DND-41 (cell line): ENCODE measurements around the gene FRZB.

Experiments
- ATAC-seq: fragments of 200-7000 bp; cut with Tn5 transposase; 3 replicates; pipeline ENCODE4 v1.9.1; 2021; ENCODE audit warnings: low read depth; ENCODE audit not compliant: insufficient read depth
- DNase-seq: peaks from one replicate; pipeline ENCODE4 v3.0.0-alpha.2; 2020
- H2AFZ ChIP-seq: 2 replicates; pipeline ENCODE4 v1.6.0; 2012; ENCODE audit warnings: low read depth, low read length
- H3K27ac ChIP-seq: 2 replicates; pipeline ENCODE4 v1.5.1; 2012; ENCODE audit warnings: low read length, inconsistent platforms
- H3K27me3 ChIP-seq: fragments of 200-600 bp; sonication (generic); 2 replicates; pipeline ENCODE4 v1.6.0; 2012; ENCODE audit warnings: low read length, mild to moderate bottlenecking, inconsistent platforms; ENCODE audit not compliant: insufficient read depth, poor library complexity
- H3K36me3 ChIP-seq: 2 replicates; pipeline ENCODE4 v1.5.1; 2012; ENCODE audit warnings: low read length, inconsistent platforms; ENCODE audit not compliant: insufficient read depth
- H3K4me1 ChIP-seq: 2 replicates; pipeline ENCODE4 v1.5.1; 2012; ENCODE audit warnings: mild to moderate bottlenecking, low read length; ENCODE audit not compliant: insufficient read depth
- H3K4me2 ChIP-seq: 2 replicates; pipeline ENCODE4 v1.6.0; 2012; ENCODE audit warnings: mild to moderate bottlenecking, moderate library complexity, low read length, inconsistent platforms; ENCODE audit not compliant: insufficient read depth
- H3K4me3 ChIP-seq, 2 experiments: fragments of 200-600 bp in 1 of 2; shearing (Covaris generic) in 1 of 2; 2 replicates each; pipeline ENCODE4 v1.5.1; 2012 to 2016; ENCODE audit warnings: inconsistent platforms in 2 of 2, low read length in 2 of 2, mild to moderate bottlenecking in 2 of 2, low read depth in 1 of 2, moderate library complexity in 1 of 2
- H3K79me2 ChIP-seq: 2 replicates; pipeline ENCODE4 v1.6.0; 2012; ENCODE audit warnings: low read length, inconsistent platforms; ENCODE audit not compliant: insufficient read depth
- H3K9ac ChIP-seq: 2 replicates; pipeline ENCODE4 v1.6.0; 2012; ENCODE audit warnings: low read depth, mild to moderate bottlenecking, inconsistent platforms, low read length, moderate library complexity
- H3K9me3 ChIP-seq: 2 replicates; pipeline ENCODE4 v1.5.1; 2012; ENCODE audit warnings: low read length, moderate library complexity, mild to moderate bottlenecking, inconsistent platforms; ENCODE audit not compliant: insufficient read depth, severe bottlenecking
- H4K20me1 ChIP-seq: 2 replicates; pipeline ENCODE4 v1.6.0; 2012; ENCODE audit warnings: low read length; ENCODE audit not compliant: insufficient read depth
- CTCF ChIP-seq: IDR thresholded peaks from 2 replicates; pipeline ENCODE4 v1.5.1; 2012; ENCODE audit warnings: borderline replicate concordance, low read length, moderate library complexity, mild to moderate bottlenecking; ENCODE audit not compliant: poor library complexity, severe bottlenecking; ENCODE audit errors: extremely low read depth
- EZH2 ChIP-seq: IDR thresholded peaks from 3 replicates; pipeline ENCODE4 v1.6.1; 2012; ENCODE audit warnings: borderline replicate concordance, low read depth, mild to moderate bottlenecking, moderate library complexity, low read length, inconsistent platforms; ENCODE audit not compliant: severe bottlenecking

Gene FRZB

GRCh38 chr2:182866461-182867406 lies at the start of gene FRZB:
Gene FRZB (minus strand): TSS chr2:182866637. CDS start chr2:182866552, 85 bp downstream.
- Histone ChIP-seq H3K27ac (no peak within 1 kb of the TSS), H3K79me2 (no peaks in the 10 kb centered on the region), H3K9me3 (no peaks in the 10 kb centered on the region), H3K4me1 (no peaks in the 10 kb centered on the region), H2AFZ (no peak within 1 kb of the TSS), H3K36me3 (no peaks in the 10 kb centered on the region), H3K9ac (no peak within 1 kb of the TSS), H3K27me3 (no peaks in the 10 kb centered on the region), H4K20me1 (no peaks in the 10 kb centered on the region), H3K4me2 (no peak within 1 kb of the TSS), H3K4me3 (no peak within 1 kb of the TSS)
- no peak for TF ChIP-seq CTCF
- TF ChIP-seq EZH2: no peak
- no peak for DNase-seq
- no peak for ATAC-seq

- Histone ChIP-seq H3K4me3 (no peak overlapping the region), H3K4me2 (no peak overlapping the region), H3K36me3 (no peaks in the 10 kb centered on the region), H3K4me1 (no peaks in the 10 kb centered on the region), H3K27ac (no peak overlapping the region), H3K79me2 (no peaks in the 10 kb centered on the region), H3K27me3 (no peaks in the 10 kb centered on the region), H3K9me3 (no peaks in the 10 kb centered on the region), H3K9ac (no peak overlapping the region), H4K20me1 (no peaks in the 10 kb centered on the region), H2AFZ (no peak overlapping the region)
- no peak for DNase-seq
- ATAC-seq: no peak
- TF ChIP-seq EZH2 (no peak), CTCF (no peak)
Measured at GRCh38 chr2:182915369-182916326, 49.2 kb upstream of the FRZB start.

- Histone ChIP-seq H3K4me3 (no peak overlapping the region), H3K36me3 (no peaks in the 10 kb centered on the region), H3K27ac (no peak overlapping the region)
Measured at GRCh38 chr2:182914852-182915251, 48.4 kb upstream of the FRZB start.

More at GRCh38 chr2:182914852-182915251, 48.4 kb upstream of the FRZB start:
- Histone ChIP-seq H3K4me2 (no peak overlapping the region), H3K27me3 (no peaks in the 10 kb centered on the region), H4K20me1 (no peaks in the 10 kb centered on the region), H3K79me2 (no peaks in the 10 kb centered on the region), H3K4me1 (no peaks in the 10 kb centered on the region), H3K9ac (no peak overlapping the region), H3K9me3 (no peaks in the 10 kb centered on the region), H2AFZ (no peak overlapping the region)
- DNase-seq (no peak), ATAC-seq (no peak)
- TF ChIP-seq EZH2 (no peak), CTCF (no peak)
